ENCODE results near the gene ARPIN.

DNA sequence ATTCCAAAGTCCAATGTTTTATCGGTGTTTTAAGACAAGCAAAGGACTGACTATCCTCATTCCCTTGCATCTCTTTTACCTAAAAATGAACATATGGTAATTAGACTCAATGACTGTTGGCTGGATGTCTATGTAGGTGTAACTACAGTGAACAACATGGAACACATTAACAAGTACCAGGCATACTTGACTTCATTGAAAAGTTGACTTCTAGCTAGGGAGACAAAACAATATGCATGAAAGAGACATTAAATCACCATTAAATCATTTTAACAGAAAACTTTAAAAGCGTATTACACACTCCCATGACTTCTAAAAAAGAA, 63.8 kb downstream of the ARPIN start:
- TF ChIP-seq, protein P1, sequence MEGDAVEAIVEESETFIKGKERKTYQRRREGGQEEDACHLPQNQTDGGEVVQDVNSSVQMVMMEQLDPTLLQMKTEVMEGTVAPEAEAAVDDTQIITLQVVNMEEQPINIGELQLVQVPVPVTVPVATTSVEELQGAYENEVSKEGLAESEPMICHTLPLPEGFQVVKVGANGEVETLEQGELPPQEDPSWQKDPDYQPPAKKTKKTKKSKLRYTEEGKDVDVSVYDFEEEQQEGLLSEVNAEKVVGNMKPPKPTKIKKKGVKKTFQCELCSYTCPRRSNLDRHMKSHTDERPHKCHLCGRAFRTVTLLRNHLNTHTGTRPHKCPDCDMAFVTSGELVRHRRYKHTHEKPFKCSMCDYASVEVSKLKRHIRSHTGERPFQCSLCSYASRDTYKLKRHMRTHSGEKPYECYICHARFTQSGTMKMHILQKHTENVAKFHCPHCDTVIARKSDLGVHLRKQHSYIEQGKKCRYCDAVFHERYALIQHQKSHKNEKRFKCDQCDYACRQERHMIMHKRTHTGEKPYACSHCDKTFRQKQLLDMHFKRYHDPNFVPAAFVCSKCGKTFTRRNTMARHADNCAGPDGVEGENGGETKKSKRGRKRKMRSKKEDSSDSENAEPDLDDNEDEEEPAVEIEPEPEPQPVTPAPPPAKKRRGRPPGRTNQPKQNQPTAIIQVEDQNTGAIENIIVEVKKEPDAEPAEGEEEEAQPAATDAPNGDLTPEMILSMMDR (IDR thresholded peaks at IDR 0.05; ENCODE audit: low read depth, low read length) = no peak
- TF ChIP-seq POLR2A (IDR thresholded peaks at IDR 0.05; ENCODE audit: extremely low read depth, insufficient read length) = no peak

All from NB4 (cell line).